Ramos (cell line): ENCODE measurements around the gene ZPLD1.

ENCODE experiments used
- in situ Hi-C: fragments of 300-500 bp; cut with MboI; formaldehyde crosslinking; loops from one replicate; pipeline ENCODE4 v1.14.3; 2022; ENCODE audit warnings: low sequenced_read_pairs; ENCODE audit not compliant: unreplicated experiment

ZPLD1 gene

GRCh38 chr3:102434715-102435114 lies at the start of gene ZPLD1:
Gene ZPLD1 (plus strand): TSS chr3:102435015. CDS start chr3:102438488, 3,473 bp downstream.
- in situ Hi-C loops = no loop called here

DNA sequence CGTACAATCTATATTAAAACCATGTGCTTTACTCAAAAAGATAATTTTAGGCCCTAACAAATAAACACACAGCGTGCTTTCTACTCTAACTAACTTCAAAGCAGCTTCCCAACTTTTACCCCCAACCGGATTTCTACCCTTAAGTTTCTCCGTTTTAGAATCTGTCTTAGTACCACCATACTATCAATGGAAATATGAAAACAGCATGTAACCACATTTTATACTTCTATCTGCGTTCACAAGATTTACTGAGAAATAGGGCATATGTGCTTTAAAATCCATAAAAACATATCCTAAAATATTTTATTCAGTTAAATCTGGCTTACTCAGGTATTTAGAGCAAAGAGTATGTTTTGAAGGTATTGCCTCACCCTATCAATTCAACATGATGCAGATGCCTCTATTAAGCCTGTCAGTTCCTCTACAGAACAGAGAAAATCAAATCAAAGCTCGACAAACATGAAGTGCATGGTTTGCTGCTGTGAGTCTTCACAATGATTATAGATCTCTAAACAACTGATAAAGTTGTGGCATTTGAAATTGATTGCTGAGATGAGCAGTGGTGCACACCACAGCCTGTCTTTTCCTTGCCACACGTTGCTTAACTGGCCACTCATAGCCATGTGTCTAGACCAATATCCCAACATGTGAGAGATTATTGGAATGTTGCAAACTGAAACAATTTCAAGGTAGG lies 44.5 kb upstream of the ZPLD1 start:
- in situ Hi-C loops = no loop called here

- in situ Hi-C loops = no loop called here
These were observed 43.9 kb upstream of the ZPLD1 start for GRCh38 chr3:102390916-102391315.

DNA sequence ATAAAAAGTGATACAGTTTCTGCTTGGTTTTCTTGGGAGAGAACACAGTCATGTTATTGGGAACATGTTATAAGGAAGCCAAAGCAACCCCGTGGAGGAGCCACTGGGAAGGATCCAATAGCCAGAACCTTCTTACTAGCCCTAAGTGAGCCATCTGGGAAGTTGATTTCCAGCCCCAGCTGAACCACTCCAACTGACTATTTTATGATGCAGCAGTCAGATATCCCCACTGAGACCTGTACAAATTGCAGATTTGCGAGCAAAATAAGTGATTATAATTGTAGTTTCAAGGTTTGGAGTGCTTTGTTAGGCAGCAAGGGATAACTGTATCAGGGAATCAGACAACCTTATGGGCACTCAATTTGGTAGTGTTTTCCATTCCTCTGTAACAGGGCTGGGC lies 43.3 kb upstream of the ZPLD1 start:
- in situ Hi-C loops = no loop called here

GRCh38 chr3:102394517-102394916 lies 40.3 kb upstream of the ZPLD1 start:
- in situ Hi-C loops = no loop called here

- in situ Hi-C loops = no loop called here
These were observed 36.6 kb upstream of the ZPLD1 start for GRCh38 chr3:102398176-102398575.

GRCh38 chr3:102398666-102399065 lies 36.1 kb upstream of the ZPLD1 start:
- in situ Hi-C loops = no loop called here

GRCh38 chr3:102400142-102400541 lies 34.7 kb upstream of the ZPLD1 start:
- in situ Hi-C loops = no loop called here

- in situ Hi-C loops = no loop called here
These were observed 34.0 kb upstream of the ZPLD1 start for GRCh38 chr3:102400766-102401165.

DNA sequence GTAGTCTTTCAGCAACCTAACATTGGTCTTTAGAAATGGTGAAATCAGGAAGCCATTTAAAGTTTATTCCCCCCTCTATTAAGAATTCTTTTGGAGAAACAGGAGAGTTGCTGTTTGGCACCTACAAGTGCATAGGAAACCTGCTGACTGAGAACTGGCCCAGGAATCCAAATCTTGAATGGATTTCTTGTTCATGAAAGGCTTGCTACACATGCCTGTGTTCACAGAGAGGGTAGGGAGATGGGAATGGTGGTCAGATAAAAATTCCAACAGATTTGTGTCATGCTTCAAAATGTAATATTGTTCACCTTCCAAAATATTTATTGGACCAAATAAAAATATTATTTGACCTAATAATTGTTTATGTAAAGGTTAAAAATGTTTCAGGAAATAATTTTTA lies 24.2 kb upstream of the ZPLD1 start:
- in situ Hi-C loops = no loop called here

DNA sequence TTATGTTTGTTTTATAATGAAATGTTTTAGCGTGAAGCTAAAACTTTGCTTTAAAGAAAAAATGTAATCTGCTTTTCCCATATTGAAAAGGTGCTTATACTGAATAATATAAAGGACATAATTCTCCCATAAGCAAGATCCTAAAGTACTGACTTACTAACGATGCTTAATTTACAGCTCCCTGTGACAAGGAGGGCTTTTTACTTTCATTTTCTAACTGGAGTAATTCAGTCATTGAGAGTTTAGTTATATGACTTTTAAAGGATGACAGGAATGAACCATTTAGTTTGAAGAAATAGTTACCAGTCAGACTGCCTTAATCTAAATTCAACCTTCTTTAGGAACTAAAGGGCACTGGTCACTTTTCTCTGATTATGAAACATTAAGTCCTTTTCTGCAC lies 19.3 kb upstream of the ZPLD1 start:
- in situ Hi-C loops = no loop called here

DNA sequence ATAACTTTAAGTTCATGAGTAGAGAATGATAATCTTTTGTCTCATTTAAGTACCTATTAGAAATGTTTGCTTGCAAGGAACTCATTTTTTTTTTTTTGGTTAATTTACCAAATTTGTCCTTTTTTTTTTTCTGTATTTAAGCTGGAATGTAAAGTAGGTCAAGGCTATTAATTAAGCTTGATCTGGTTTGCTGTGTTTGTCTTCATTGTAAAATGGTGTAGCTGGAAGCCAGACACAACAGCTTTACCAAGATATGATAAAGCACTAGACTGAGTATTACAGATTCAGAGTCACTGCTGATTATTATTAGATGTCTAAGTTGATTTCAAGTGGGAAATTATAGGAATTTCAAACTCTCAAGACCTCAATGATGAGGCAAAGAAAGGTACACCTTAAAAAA lies 15.0 kb upstream of the ZPLD1 start:
- in situ Hi-C loops = no loop called here

DNA sequence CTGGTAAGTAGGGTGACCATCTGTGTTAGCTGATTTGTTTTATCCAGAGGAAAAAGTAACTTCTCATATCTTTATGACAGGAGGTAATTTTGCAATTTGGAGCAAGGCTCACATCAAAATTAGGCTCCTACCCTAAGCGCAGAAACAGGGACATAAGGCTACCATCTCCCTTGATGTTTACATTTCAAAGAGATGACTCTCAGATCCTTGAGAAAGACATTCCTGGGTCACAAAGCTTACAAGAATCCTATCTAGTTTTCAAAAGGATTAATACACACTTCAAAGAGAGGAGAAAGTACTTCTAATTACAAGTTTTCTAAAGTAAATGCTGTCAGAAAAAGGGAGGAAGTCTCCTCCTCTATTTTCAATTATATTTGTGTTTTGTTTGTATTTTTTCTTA lies 7.0 kb downstream of the ZPLD1 start:
- in situ Hi-C loops = no loop called here

DNA sequence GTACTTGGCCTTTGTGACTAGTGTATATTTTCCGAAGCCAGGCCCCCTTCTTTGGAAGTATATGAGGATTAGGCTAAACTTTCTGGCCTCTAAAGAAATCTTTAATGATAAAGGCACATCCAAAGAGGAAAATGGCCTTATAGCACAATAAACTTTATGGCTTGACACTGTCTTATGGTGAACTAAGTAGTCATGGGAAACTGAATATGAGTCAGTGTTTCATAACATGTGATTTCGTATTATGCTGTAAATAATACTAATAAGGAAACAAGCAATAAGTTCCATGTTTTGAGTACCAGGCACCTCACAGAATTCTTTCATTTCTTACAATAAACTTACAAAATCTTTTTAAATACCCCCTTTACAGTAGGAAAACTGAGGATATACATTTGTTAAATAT lies 8.2 kb downstream of the ZPLD1 start:
- in situ Hi-C loops = no loop called here

GRCh38 chr3:102444101-102444500 lies 9.3 kb downstream of the ZPLD1 start:
- in situ Hi-C loops = no loop called here

GRCh38 chr3:102447272-102447671 lies 12.5 kb downstream of the ZPLD1 start:
- in situ Hi-C loops = no loop called here

DNA sequence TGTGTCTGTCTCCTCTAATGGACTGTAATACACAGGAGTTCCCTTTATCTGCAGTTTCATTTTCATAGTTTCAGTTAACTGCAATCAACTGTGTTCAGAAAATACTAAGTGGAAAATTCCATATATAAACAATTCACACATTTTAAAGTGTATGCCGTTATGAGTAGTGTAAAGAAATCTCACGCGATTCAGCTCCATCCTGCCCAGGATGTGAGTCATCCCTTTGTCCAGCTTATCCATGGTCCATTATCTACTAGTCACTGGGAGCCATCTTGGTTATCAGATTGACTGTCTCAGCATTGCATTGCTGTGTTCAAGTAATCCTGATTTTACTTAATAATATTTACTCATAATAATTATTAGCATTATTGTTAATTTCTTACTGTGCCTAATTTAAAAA lies 14.5 kb downstream of the ZPLD1 start:
- in situ Hi-C loops = no loop called here

DNA sequence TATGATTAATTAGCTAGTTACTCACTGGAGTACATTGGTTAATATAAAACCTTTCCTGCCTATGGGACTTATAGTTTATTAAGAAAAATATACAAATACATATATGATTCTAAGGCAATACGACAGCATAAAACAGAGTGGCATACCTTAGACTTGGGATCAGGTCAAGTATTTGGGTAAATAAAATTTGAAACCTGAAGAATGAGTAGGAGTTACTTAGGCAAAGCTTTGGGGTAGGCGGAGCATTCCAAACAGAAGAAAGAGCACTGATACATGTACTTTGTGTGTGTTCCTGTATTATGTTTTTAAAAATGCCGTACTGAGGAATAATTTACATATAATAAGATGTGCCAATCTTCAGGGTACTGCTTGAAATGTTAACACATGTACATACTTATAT lies 15.1 kb downstream of the ZPLD1 start:
- in situ Hi-C loops = no loop called here

DNA sequence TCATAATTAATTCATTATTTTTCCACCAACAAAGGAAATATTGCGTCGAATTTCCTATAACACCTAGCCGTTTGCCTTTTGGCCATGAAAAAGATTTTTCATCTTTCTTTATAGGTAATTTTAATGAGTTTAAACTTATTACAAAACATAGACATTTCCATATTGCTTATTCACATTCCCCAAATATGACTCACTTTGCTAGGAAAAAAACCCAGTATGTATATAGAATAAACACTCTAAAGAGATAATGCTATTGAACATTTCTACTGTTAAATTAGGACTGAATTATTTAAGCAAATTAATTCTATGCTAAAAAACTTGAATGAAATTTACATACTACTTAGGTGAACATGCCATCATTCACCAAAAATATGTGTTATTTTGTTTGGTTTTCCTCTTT lies 16.2 kb downstream of the ZPLD1 start:
- in situ Hi-C loops = no loop called here

- in situ Hi-C loops = no loop called here
These were observed 16.7 kb downstream of the ZPLD1 start for GRCh38 chr3:102451543-102451942.

DNA sequence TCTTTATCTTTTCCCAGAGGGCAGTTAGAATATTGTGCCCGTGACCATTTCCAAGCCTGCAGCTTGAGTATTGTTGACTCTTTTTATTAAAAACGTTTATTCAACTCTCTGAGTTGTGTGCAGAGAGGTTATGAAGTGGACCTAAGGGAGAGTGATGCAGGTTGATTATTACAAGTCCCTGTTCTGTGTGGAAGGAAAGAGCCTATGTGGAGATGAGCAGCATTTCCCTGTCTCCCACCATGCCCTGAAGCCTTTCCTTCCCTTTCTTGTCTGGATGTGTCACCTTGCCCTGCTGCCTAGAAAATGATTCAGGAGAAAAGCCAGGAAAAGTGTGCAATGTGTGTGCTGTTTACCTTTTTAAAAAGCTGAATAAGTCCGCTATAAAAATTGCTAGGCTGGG lies 19.4 kb downstream of the ZPLD1 start:
- in situ Hi-C loops = no loop called here

DNA sequence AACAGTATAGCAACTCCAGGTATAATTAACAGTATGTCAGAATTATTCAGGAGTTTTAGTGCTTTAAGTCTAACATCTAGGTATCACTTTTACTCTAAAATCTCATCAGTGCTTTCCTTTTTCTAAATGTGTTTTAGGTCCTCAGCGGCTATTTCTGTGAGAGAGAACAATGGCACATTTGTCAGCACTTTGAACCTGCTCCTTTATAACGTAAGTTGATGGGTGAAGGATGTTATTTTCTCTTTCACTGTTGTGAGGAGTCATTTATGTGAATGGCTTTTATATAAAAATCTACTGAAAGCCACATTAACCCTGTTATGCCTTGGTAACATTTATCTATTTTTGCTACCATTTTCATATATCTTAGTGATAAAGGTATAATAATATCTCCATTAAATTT lies 22.8 kb downstream of the ZPLD1 start:
- in situ Hi-C loops = no loop called here

- in situ Hi-C loops = no loop called here
These were observed 25.8 kb downstream of the ZPLD1 start for GRCh38 chr3:102460579-102460978.
